IMR-90 (cell line): ENCODE results near the gene RER1. TPM values are rescaled to one million over a fixed set of nuclear protein-coding genes. Genes with fewer than 3 reads are reported as not detected.

ENCODE experiments used
- ATAC-seq: fragments of 200-7000 bp; cut with Tn5 transposase; 2 replicates; pipeline ENCODE4 v1.9.1; 2020; ENCODE audit warnings: low read depth, mild to moderate bottlenecking, moderate library complexity
- BruUV-seq: library from RNA; stranded (reverse); fragments of 400-500 nt; replicated peaks from 2 replicates; lab custom pipeline; 2021; lab: Mats Ljungman, UMichigan
- CTCF ChIA-PET: fragments of 300-600 bp; formaldehyde crosslinking; extraction: SDS; loops from one replicate; lab custom pipeline; 2021; ENCODE audit warnings: antibody characterized with exemption; lab: Yijun Ruan, JAX
- POLR2A ChIA-PET: fragments of 300-600 bp; sonication (Branson Sonifier 250); formaldehyde crosslinking; loops from one replicate; lab custom pipeline; 2022; ENCODE audit warnings: antibody characterized with exemption; ENCODE audit not compliant: unreplicated experiment; lab: Charles Lee
- DNase-seq: peaks from one replicate; pipeline ENCODE4 v3.0.0; 2013
- H2AFZ ChIP-seq: replicated peaks from 2 replicates; pipeline ENCODE3; 2013; ENCODE audit warnings: low read length, mild to moderate bottlenecking; ENCODE audit not compliant: poor library complexity
- H2AK5ac ChIP-seq: 2 replicates; pipeline ENCODE4 v1.6.1; 2013; ENCODE audit warnings: low read depth, low read length, inconsistent platforms
- H2AK9ac ChIP-seq: replicated peaks from 2 replicates; pipeline ENCODE3; 2013; ENCODE audit warnings: mild to moderate bottlenecking, low read depth, low read length, moderate library complexity; ENCODE audit not compliant: poor library complexity
- H2BK120ac ChIP-seq: 2 replicates; pipeline ENCODE4 v1.6.1; 2013; ENCODE audit warnings: low read depth, low read length, inconsistent platforms
- H2BK15ac ChIP-seq: 3 replicates; pipeline ENCODE4 v1.6.1; 2013; ENCODE audit warnings: low read depth, low read length, inconsistent platforms
- H2BK20ac ChIP-seq: 2 replicates; pipeline ENCODE4 v1.6.1; 2013; ENCODE audit warnings: low read depth, mild to moderate bottlenecking, inconsistent platforms, low read length, moderate library complexity
- H2BK5ac ChIP-seq: 2 replicates; pipeline ENCODE4 v1.6.1; 2013; ENCODE audit warnings: mild to moderate bottlenecking, low read depth, low read length, inconsistent platforms; ENCODE audit not compliant: poor library complexity, severe bottlenecking
- H3K14ac ChIP-seq: replicated peaks from 2 replicates; pipeline ENCODE4 v1.6.1; 2013; ENCODE audit warnings: low read depth, low read length, inconsistent platforms
- H3K18ac ChIP-seq: 2 replicates; pipeline ENCODE4 v1.6.1; 2013; ENCODE audit warnings: low read depth, low read length, control low read depth
- H3K23ac ChIP-seq: 2 replicates; pipeline ENCODE4 v1.6.1; 2013; ENCODE audit warnings: low read depth, low read length, inconsistent platforms
- H3K27ac ChIP-seq: 2 replicates; pipeline ENCODE4 v1.5.1; 2013; ENCODE audit warnings: mild to moderate bottlenecking, control low read depth, low read length; ENCODE audit not compliant: insufficient read depth
- H3K27me3 ChIP-seq: 2 replicates; pipeline ENCODE4 v1.6.1; 2013; ENCODE audit warnings: low read length; ENCODE audit not compliant: control insufficient read depth, insufficient read depth
- H3K36me3 ChIP-seq: 2 replicates; pipeline ENCODE4 v1.6.1; 2013; ENCODE audit warnings: low read length, mixed read lengths; ENCODE audit not compliant: control insufficient read depth, insufficient read depth
- H3K4ac ChIP-seq: 2 replicates; pipeline ENCODE4 v1.6.1; 2013; ENCODE audit warnings: low read depth, low read length, inconsistent platforms
- H3K4me1 ChIP-seq: 2 replicates; pipeline ENCODE4 v1.6.1; 2013; ENCODE audit warnings: low read length, mixed read lengths; ENCODE audit not compliant: control insufficient read depth, insufficient read depth
- H3K4me2 ChIP-seq: 2 replicates; pipeline ENCODE4 v1.6.1; 2013; ENCODE audit warnings: low read depth, mild to moderate bottlenecking, control low read depth, low read length, moderate library complexity
- H3K4me3 ChIP-seq: 2 replicates; pipeline ENCODE4 v1.5.1; 2013; ENCODE audit warnings: low read depth, mild to moderate bottlenecking, control low read depth, low read length, moderate library complexity; ENCODE audit not compliant: insufficient read depth
- H3K56ac ChIP-seq: 2 replicates; pipeline ENCODE4 v1.6.1; 2013; ENCODE audit warnings: low read length, inconsistent platforms; ENCODE audit not compliant: insufficient read depth; ENCODE audit errors: extremely low read depth
- H3K79me1 ChIP-seq, 2 experiments: 2 replicates each; pipeline ENCODE4 v1.6.1; 2013; ENCODE audit warnings: low read length in 2 of 2, inconsistent platforms in 1 of 2, low read depth in 1 of 2
- H3K9ac ChIP-seq: 2 replicates; pipeline ENCODE4 v1.6.1; 2013; ENCODE audit warnings: low read depth, low read length, control low read depth
- H3K9me1 ChIP-seq: 2 replicates; pipeline ENCODE4 v1.6.1; 2013; ENCODE audit warnings: low read length, inconsistent platforms; ENCODE audit not compliant: insufficient read depth
- H3K9me3 ChIP-seq: 2 replicates; pipeline ENCODE4 v1.6.1; 2013; ENCODE audit warnings: low read length; ENCODE audit not compliant: control insufficient read depth, insufficient read depth
- H4K20me1 ChIP-seq: 2 replicates; pipeline ENCODE4 v1.6.1; 2013; ENCODE audit warnings: low read length, inconsistent platforms; ENCODE audit not compliant: insufficient read depth
- H4K5ac ChIP-seq: 2 replicates; pipeline ENCODE4 v1.6.1; 2013; ENCODE audit warnings: mild to moderate bottlenecking, low read depth, low read length, control low read depth
- H4K8ac ChIP-seq, 2 experiments: 2 replicates each; pipeline ENCODE4 v1.6.1; 2013; ENCODE audit warnings: low read depth in 2 of 2, low read length in 2 of 2, control low read depth in 1 of 2, inconsistent platforms in 1 of 2
- H4K91ac ChIP-seq: 2 replicates; pipeline ENCODE4 v1.6.1; 2013; ENCODE audit warnings: low read depth, low read length, inconsistent platforms; ENCODE audit not compliant: insufficient read depth
- BHLHE40 ChIP-seq: fragments of 150-350 bp; IDR thresholded peaks from 2 replicates; pipeline ENCODE4 v1.6.1; 2016; ENCODE audit warnings: mild to moderate bottlenecking, low read depth, low read length
- MXI1 ChIP-seq: IDR thresholded peaks from 2 replicates; pipeline ENCODE4 v1.6.1; 2012; ENCODE audit warnings: low read depth, mild to moderate bottlenecking, low read length, moderate library complexity, borderline replicate concordance
- POLR2A ChIP-seq: IDR thresholded peaks from 2 replicates; pipeline ENCODE4 v1.6.1; 2012; ENCODE audit warnings: mild to moderate bottlenecking, low read depth, low read length
- RAD21 ChIP-seq: IDR thresholded peaks from 2 replicates; pipeline ENCODE4 v1.6.1; 2012; ENCODE audit warnings: low read length, improper control_type of control experiment
- WGBS, 2 experiments: methylation state at CpG; one replicate each; pipeline versions ENCODE4 v1.1.5 to v1.1.7; 2013; ENCODE audit warnings: missing lambda C conversion rate in 2 of 2; ENCODE audit not compliant: insufficient read length in 1 of 2; ENCODE audit errors: extremely low coverage in 2 of 2; 5-methylcytosine and 5-hydroxymethylcytosine counted together
- dilution Hi-C: fragments of 300-500 bp; cut with HindIII; formaldehyde crosslinking; loops from one replicate; pipeline ENCODE4 v1.14.3; 2018; ENCODE audit warnings: low sequenced_read_pairs; ENCODE audit not compliant: unreplicated experiment
- in situ Hi-C: fragments of 300-500 bp; cut with MboI; formaldehyde crosslinking; loops from 3 replicates; pipeline ENCODE4 v1.14.3; 2019; ENCODE audit warnings: low sequenced_read_pairs, inconsistent platforms, mixed read lengths
- intact Hi-C: fragments of 100-400 bp; cut with micrococcal nuclease; formaldehyde crosslinking; loops from 2 replicates; pipeline ENCODE4 v1.10.0; 2022
- polyA plus RNA-seq, 3 experiments: library from polyadenylated mRNA; depleted of rRNA; stranded (reverse); fragments of >200 nt; gene quantifications; 2 replicates each; pipeline ENCODE4 v1.2.3, GENCODE V29; 2012; ENCODE audit warnings: low replicate concordance in 1 of 3
- total RNA-seq: library from RNA; depleted of rRNA; stranded (reverse); fragments of >200 nt; gene quantifications from 2 replicates; pipeline ENCODE4 v1.2.3, GENCODE V29; 2012
- TF ChIP-seq, protein P1 (sequence below): fragments of 150-350 bp; IDR thresholded peaks from 2 replicates; pipeline ENCODE4 v1.6.1; 2017; ENCODE audit warnings: mild to moderate bottlenecking, antibody characterized with exemption, low read length, low read depth

The RER1 gene
- total and polyA plus RNA-seq, 2 of the 4 experiments (the other 2 are of a cell fraction): 47.1 to 240 TPM

DNA sequence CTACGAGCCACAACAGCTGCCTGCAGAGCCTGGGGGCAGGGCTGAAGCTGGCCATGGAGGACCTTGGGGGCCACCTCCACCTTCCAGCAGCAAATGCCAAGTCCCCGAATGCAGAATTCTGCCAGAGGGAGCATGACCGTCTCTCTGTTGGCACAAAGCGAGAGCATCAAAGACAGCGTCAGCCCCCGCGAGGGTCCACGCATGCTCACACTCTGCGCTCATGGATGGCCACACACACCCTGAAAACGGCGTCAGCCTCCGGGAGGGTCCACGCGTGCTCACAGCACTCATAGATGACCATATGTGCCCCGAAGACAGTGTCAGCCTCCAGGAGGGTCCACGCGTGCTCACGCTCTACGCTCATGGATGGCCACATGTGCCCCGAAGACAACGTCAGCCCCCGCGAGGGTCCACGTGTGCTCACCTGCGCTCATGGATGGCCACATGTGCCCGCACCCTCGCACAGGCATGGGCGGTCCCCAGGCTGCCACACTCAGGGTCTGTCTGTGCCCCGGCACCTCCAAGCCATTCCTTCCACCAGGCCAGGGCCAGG is 46.8 kb upstream of the RER1 start:
- no peak overlapping the region for H2BK15ac ChIP-seq
- DNase-seq: no peak
- H3K4me3 ChIP-seq: no peak overlapping the region
- no peak overlapping the region for H3K4me2 ChIP-seq
- H3K36me3 ChIP-seq: no peaks in the 10 kb centered on the region
- H2AK9ac ChIP-seq: no peak overlapping the region
- no TSS peak for BruUV-seq
- intact Hi-C loops: no loop called here
- ChIA-PET CTCF (no interaction called here), POLR2A (no interaction called here)
- no peaks in the 10 kb centered on the region for H3K9me1 ChIP-seq
- no peak overlapping the region for H2AFZ ChIP-seq
- H3K79me1 ChIP-seq: no peaks in the 10 kb centered on the region
- no peaks in the 10 kb centered on the region for H3K9me3 ChIP-seq
- H2BK5ac ChIP-seq: no peak overlapping the region
- 93% methylated on average over 24 of the region's 29 CpGs; no CpG with 5 or more reads in 1 of the 2 experiments for WGBS, 2 experiments
- H3K56ac ChIP-seq: no peak overlapping the region
- H3K14ac ChIP-seq: no peak overlapping the region
- H3K9ac ChIP-seq: no peak overlapping the region
- in situ Hi-C loops: no loop called here
- no peak overlapping the region for H3K18ac ChIP-seq
- no peak overlapping the region for H4K5ac ChIP-seq
- no peak overlapping the region for H2BK20ac ChIP-seq
- dilution Hi-C loops: no loop called here
- no peak for ATAC-seq
- no peaks in the 10 kb centered on the region; the same call in 1 of the 2 replicates for H3K27me3 ChIP-seq
- no peak overlapping the region for H3K23ac ChIP-seq
- TF ChIP-seq RAD21: no peak
- TF ChIP-seq, protein P1, sequence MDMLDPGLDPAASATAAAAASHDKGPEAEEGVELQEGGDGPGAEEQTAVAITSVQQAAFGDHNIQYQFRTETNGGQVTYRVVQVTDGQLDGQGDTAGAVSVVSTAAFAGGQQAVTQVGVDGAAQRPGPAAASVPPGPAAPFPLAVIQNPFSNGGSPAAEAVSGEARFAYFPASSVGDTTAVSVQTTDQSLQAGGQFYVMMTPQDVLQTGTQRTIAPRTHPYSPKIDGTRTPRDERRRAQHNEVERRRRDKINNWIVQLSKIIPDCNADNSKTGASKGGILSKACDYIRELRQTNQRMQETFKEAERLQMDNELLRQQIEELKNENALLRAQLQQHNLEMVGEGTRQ: no peak
- no peak for TF ChIP-seq POLR2A
- no peak for TF ChIP-seq BHLHE40
- no peak for TF ChIP-seq MXI1
- H4K91ac ChIP-seq: no peak overlapping the region
- no peak overlapping the region for H3K4ac ChIP-seq
- no peak overlapping the region for H4K8ac ChIP-seq
- no peak overlapping the region for H2BK120ac ChIP-seq
- H3K27ac ChIP-seq: no peak overlapping the region
- no peak overlapping the region for H2AK5ac ChIP-seq
- H4K20me1 ChIP-seq: no peaks in the 10 kb centered on the region
- no peaks in the 10 kb centered on the region for H3K4me1 ChIP-seq
